ENCODE measurements around the gene ERC2.

DNA sequence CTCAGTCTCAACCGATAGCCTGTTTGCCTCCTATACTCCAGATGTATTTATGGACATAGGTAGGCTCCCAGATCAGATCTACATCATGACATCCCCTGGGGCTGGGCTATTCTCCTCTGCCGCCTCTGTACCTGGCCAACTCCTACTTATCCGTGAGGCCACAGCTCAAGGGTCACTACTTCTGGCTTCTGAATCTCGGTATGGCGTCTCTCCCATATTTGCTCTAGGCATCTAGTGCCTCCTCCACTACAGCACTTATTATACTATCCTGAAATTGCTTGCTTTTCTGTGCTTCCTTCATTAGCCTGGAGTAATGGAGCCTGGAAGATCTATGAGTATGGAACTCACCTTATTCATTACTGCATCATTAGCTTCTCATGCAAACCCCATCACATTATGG is 808.6 kb downstream of the ERC2 start:
- TF ChIP-seq POLR2A (IDR thresholded peaks at IDR 0.05; ENCODE audit: low read depth, low read length), result no peak
- TF ChIP-seq SPI1 (IDR thresholded peaks at IDR 0.05; ENCODE audit: low read depth, low read length), result no peak
